Stimulated activated CD4-positive, alpha-beta T cell treated with anti-CD3 and anti-CD28 coated beads, Interleukin-15, amount 100 ng/mL, for 1 hour (primary cell): ENCODE data around the gene TBC1D2.
"Not testable (repeated sequence)": the region's sequence is repeated elsewhere in the genome, so short reads cannot be mapped to it uniquely, and the experiment has no call there.

Source experiments
- DNase-seq, 2 donors: peaks; one replicate each; pipeline ENCODE4 v3.0.0-alpha.2; 2020; ENCODE audit warnings: low read depth in 1 of 2, low spot score in 1 of 2

TBC1D2 gene

GRCh38 chr9:98271479-98271878 is 16.0 kb upstream of the TBC1D2 start:
- no peak for DNase-seq

- not testable (repeated sequence) for DNase-seq
These were observed 14.8 kb upstream of the TBC1D2 start for GRCh38 chr9:98270284-98270683.

- DNase-seq, result not testable (repeated sequence)
These were observed 14.2 kb upstream of the TBC1D2 start for GRCh38 chr9:98269652-98270051.

- not testable (repeated sequence) for DNase-seq
These were observed 12.1 kb upstream of the TBC1D2 start for GRCh38 chr9:98267556-98267955.

- no peak for DNase-seq
These were observed 9.1 kb upstream of the TBC1D2 start for GRCh38 chr9:98264516-98264915.

- peak; percentile 64 to 65 for DNase-seq
These were observed 8.3 kb upstream of the TBC1D2 start for GRCh38 chr9:98263482-98264357.

GRCh38 chr9:98263080-98263479 is 7.6 kb upstream of the TBC1D2 start:
- no peak for DNase-seq

- DNase-seq, result no peak
These were observed 6.6 kb upstream of the TBC1D2 start for GRCh38 chr9:98262056-98262455.

- DNase-seq, result no peak
These were observed 5.2 kb upstream of the TBC1D2 start for GRCh38 chr9:98260635-98261034.

GRCh38 chr9:98259791-98260190 is 4.3 kb upstream of the TBC1D2 start:
- no peak for DNase-seq

- DNase-seq, result no peak
These were observed 1.3 kb upstream of the TBC1D2 start for GRCh38 chr9:98256756-98257155.

- peak in 1 of 2 donors; percentile 10 for DNase-seq
These were observed 330 bp downstream of the TBC1D2 start for GRCh38 chr9:98255061-98255577.

GRCh38 chr9:98254228-98255060 is 1.0 kb downstream of the TBC1D2 start:
- no peak for DNase-seq

GRCh38 chr9:98253565-98253964 is 1.9 kb downstream of the TBC1D2 start:
- no peak for DNase-seq

- DNase-seq, result no peak
These were observed 3.9 kb downstream of the TBC1D2 start for GRCh38 chr9:98251551-98251950.

GRCh38 chr9:98249771-98250170 is 5.7 kb downstream of the TBC1D2 start:
- no peak for DNase-seq

- no peak for DNase-seq
These were observed 6.5 kb downstream of the TBC1D2 start for GRCh38 chr9:98248737-98249474.

- no peak for DNase-seq
These were observed 7.4 kb downstream of the TBC1D2 start for GRCh38 chr9:98247831-98248657.

- no peak for DNase-seq
These were observed 13.0 kb downstream of the TBC1D2 start for GRCh38 chr9:98242426-98242825.
